Measurements from ENCODE around the gene DDX18. TPM values are rescaled to one million over a fixed set of nuclear protein-coding genes. Genes with fewer than 3 reads are reported as not detected.

DDX18 gene
- total RNA-seq: 10 to 100 TPM; 33.2 to 48.2 TPM

GRCh38 chr2:117814417-117815264 is at the start of gene DDX18:
Gene DDX18, plus strand, starts transcription at chr2:117814691. Its CDS starts 87 bp downstream, at chr2:117814778.
- DNase-seq (ENCODE audit: low spot score): peak; percentile 97
- Histone ChIP-seq H3K27ac (peak within 1 kb of the TSS; percentile 69 to 70), H3K36me3 (no peaks in the 10 kb centered on the region), H3K4me3 (peak within 1 kb of the TSS; percentile 74 to 89), H3K27me3 (replicated peaks; ENCODE audit: insufficient read depth) (no peaks in the 10 kb centered on the region), H3K9me3 (no peaks in the 10 kb centered on the region), H3K4me1 (replicated peaks) (peaks cover 8% of the 10 kb centered on the region)
- whole genome bisulfite sequencing: under 1% methylated on average over 57 of the region's 57 CpGs
- intact Hi-C loops (cut with DNase I): loop anchor here (5.0 kb wide), 1 partner anchor 188 kb away; no protein-coding TSS in a partner anchor
- peak; percentile 85 to 100 (median 99) for TF ChIP-seq CTCF (IDR thresholded peaks at IDR 0.05)
- TF ChIP-seq POLR2A (IDR thresholded peaks at IDR 0.05): peak; percentile 38
- TF ChIP-seq POLR2AphosphoS5 (IDR thresholded peaks at IDR 0.05): peak; percentile 99

- Histone ChIP-seq H3K27me3 (replicated peaks; ENCODE audit: insufficient read depth) (no peaks in the 10 kb centered on the region), H3K9me3 (no peaks in the 10 kb centered on the region), H3K4me3 (no peak overlapping the region), H3K4me1 (replicated peaks) (no peaks in the 10 kb centered on the region), H3K36me3 (no peaks in the 10 kb centered on the region), H3K27ac (no peak overlapping the region)
- DNase-seq (ENCODE audit: low spot score): no peak
- intact Hi-C loops (cut with DNase I): no loop called here
- WGBS: 74% methylated on average over 1 of the region's 1 CpG
- TF ChIP-seq CTCF (IDR thresholded peaks at IDR 0.05) (no peak), POLR2A (IDR thresholded peaks at IDR 0.05) (no peak), POLR2AphosphoS5 (IDR thresholded peaks at IDR 0.05) (no peak)
Measured at GRCh38 chr2:117770730-117771129, 43.8 kb upstream of the DDX18 start.

- H3K9me3 ChIP-seq: no peaks in the 10 kb centered on the region
- no peak overlapping the region for H3K4me3 ChIP-seq
- no peaks in the 10 kb centered on the region for H3K36me3 ChIP-seq
- H3K27ac ChIP-seq: no peak overlapping the region
- TF ChIP-seq CTCF (IDR thresholded peaks at IDR 0.05) (peak in 3 of 4 experiments; percentile 16 to 37 (median 35)), POLR2A (IDR thresholded peaks at IDR 0.05) (no peak)
- no peaks in the 10 kb centered on the region for H3K27me3 ChIP-seq (replicated peaks; ENCODE audit: insufficient read depth)
- 38% methylated on average over 4 of the region's 4 CpGs for WGBS
- no peak for DNase-seq (ENCODE audit: low spot score)
- intact Hi-C loops (cut with DNase I): no loop called here
- H3K4me1 ChIP-seq (replicated peaks): no peaks in the 10 kb centered on the region
Measured at GRCh38 chr2:117771969-117772630, 42.4 kb upstream of the DDX18 start.

DNA sequence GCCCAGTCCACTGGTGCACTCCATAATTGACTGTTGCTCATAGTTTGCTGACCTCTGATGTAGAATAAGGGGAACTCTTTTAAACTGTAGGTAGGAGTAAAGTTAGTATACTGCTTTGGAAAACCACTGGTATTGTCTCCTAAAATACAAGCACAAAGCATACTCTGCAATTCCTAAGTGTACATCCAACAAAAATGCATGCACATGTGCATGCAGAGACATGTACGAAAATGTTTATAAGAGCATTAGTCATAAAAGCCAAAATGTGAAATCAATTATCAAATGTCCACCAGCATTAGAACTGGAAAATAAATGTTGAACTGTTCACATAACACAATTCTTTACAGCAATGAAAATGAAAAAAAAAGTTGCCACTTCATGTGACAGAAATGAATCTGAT is 39.8 kb upstream of the DDX18 start:
- no peaks in the 10 kb centered on the region for H3K36me3 ChIP-seq
- no peak for DNase-seq (ENCODE audit: low spot score)
- intact Hi-C loops (cut with DNase I): no loop called here
- WGBS: 69% methylated on average over 1 of the region's 1 CpG
- TF ChIP-seq CTCF (IDR thresholded peaks at IDR 0.05): no peak
- no peak for TF ChIP-seq POLR2AphosphoS5 (IDR thresholded peaks at IDR 0.05)
- no peak for TF ChIP-seq POLR2A (IDR thresholded peaks at IDR 0.05)
- no peaks in the 10 kb centered on the region for H3K4me1 ChIP-seq (replicated peaks)
- H3K27me3 ChIP-seq (replicated peaks; ENCODE audit: insufficient read depth): no peaks in the 10 kb centered on the region
- H3K4me3 ChIP-seq: no peak overlapping the region
- no peak overlapping the region for H3K27ac ChIP-seq
- H3K9me3 ChIP-seq: no peaks in the 10 kb centered on the region
